Measurements from ENCODE around the gene ACTN3. TPM values are rescaled to one million over a fixed set of nuclear protein-coding genes. Genes with fewer than 3 reads are reported as not detected.
"Not testable (repeated sequence)": the region's sequence is repeated elsewhere in the genome, so short reads cannot be mapped to it uniquely, and the experiment has no call there.

ACTN3 gene
- total RNA-seq, 8 experiments from 2014 or later = 0.05 to 0.18 (median 0.10) TPM; not detected in 4

- WGBS, 10 experiments = 94 to 100% (median 100%) methylated on average over 1 to 3 of the region's 11 CpGs; no CpG with 5 or more reads in 7 of the 10 experiments
- Histone ChIP-seq H3K4me1 (replicated peaks in 1 of 2) (no peaks in the 10 kb centered on the region), H3K4me3 (no peak overlapping the region), H3K27ac (no peak overlapping the region)
- in situ Hi-C loops (cut with MboI; ENCODE audit: low pct_unique_long_range_greater_than_20kb in 2 of 9, low sequenced_read_pairs in 9 of 9, unreplicated experiment in 9 of 9) = no loop called here
- ATAC-seq (replicated peaks in 6 of 8) = peak in 2 of 8 experiments; percentile 6 to 26
Measured at GRCh38 chr11:66531841-66532240, 14.9 kb upstream of the ACTN3 start.

- Histone ChIP-seq H3K27ac (no peak overlapping the region), H3K4me3 (no peak overlapping the region), H3K4me1 (replicated peaks in 1 of 2) (no peaks in the 10 kb centered on the region)
- peak in 3 of 8 experiments; percentile 19 to 55 (median 30) for ATAC-seq (replicated peaks in 6 of 8)
- 20 to 100% (median 84%) methylated on average over 1 to 3 of the region's 6 CpGs; no CpG with 5 or more reads in 6 of the 10 experiments for WGBS, 10 experiments
- in situ Hi-C loops (cut with MboI; ENCODE audit: low pct_unique_long_range_greater_than_20kb in 2 of 9, low sequenced_read_pairs in 9 of 9, unreplicated experiment in 9 of 9) = no loop called here
Measured at GRCh38 chr11:66532784-66533183, 13.9 kb upstream of the ACTN3 start.

GRCh38 chr11:66539170-66539869 lies 7.4 kb upstream of the ACTN3 start:
- ATAC-seq (replicated peaks in 6 of 8) = peak in 2 of 8 experiments; percentile 23 to 44
- Histone ChIP-seq H3K4me1 (replicated peaks in 1 of 2) (peaks cover under 1 to 9% of the 10 kb centered on the region in 2 donors), H3K27ac (no peak overlapping the region), H3K4me3 (no peak overlapping the region)
- in situ Hi-C loops (cut with MboI; ENCODE audit: low pct_unique_long_range_greater_than_20kb in 2 of 9, low sequenced_read_pairs in 9 of 9, unreplicated experiment in 9 of 9) = no loop called here
- 40 to 91% (median 84%) methylated on average over 1 to 8 of the region's 16 CpGs; no CpG with 5 or more reads in 6 of the 10 experiments for WGBS, 10 experiments

GRCh38 chr11:66539870-66540213 lies 6.9 kb upstream of the ACTN3 start:
- in situ Hi-C loops (cut with MboI; ENCODE audit: low pct_unique_long_range_greater_than_20kb in 2 of 9, low sequenced_read_pairs in 9 of 9, unreplicated experiment in 9 of 9) = no loop called here
- H3K27ac ChIP-seq = no peak overlapping the region
- peaks cover 6 to 14% of the 10 kb centered on the region in 2 donors for H3K4me1 ChIP-seq (replicated peaks in 1 of 2)
- ATAC-seq (replicated peaks in 6 of 8) = no peak
- H3K4me3 ChIP-seq = no peak overlapping the region
- WGBS, 10 experiments = 83 to 100% (median 100%) methylated on average over 1 to 7 of the region's 10 CpGs; no CpG with 5 or more reads in 4 of the 10 experiments

- H3K4me3 ChIP-seq; ATAC-seq (replicated peaks in 6 of 8); in situ Hi-C loops (cut with MboI; ENCODE audit: low pct_unique_long_range_greater_than_20kb in 2 of 9, low sequenced_read_pairs in 9 of 9, unreplicated experiment in 9 of 9); H3K27ac ChIP-seq: not testable (repeated sequence)
- 90 to 100% (median 96%) methylated on average over 2 to 8 of the region's 8 CpGs; no CpG with 5 or more reads in 4 of the 10 experiments for WGBS, 10 experiments
- peaks cover 9 to 17% of the 10 kb centered on the region in 2 donors for H3K4me1 ChIP-seq (replicated peaks in 1 of 2)
Measured at GRCh38 chr11:66540598-66540997, 6.1 kb upstream of the ACTN3 start.

GRCh38 chr11:66541892-66542291 lies 4.8 kb upstream of the ACTN3 start:
- WGBS, 10 experiments = 25 to 100% (median 95%) methylated on average over 1 to 4 of the region's 4 CpGs; no CpG with 5 or more reads in 5 of the 10 experiments
- no peak for ATAC-seq (replicated peaks in 6 of 8)
- Histone ChIP-seq H3K4me1 (replicated peaks in 1 of 2) (peaks cover 9 to 17% of the 10 kb centered on the region in 2 donors), H3K27ac (no peak overlapping the region), H3K4me3 (no peak overlapping the region)
- in situ Hi-C loops (cut with MboI; ENCODE audit: low pct_unique_long_range_greater_than_20kb in 2 of 9, low sequenced_read_pairs in 9 of 9, unreplicated experiment in 9 of 9) = no loop called here

GRCh38 chr11:66542362-66542761 lies 4.3 kb upstream of the ACTN3 start:
- 0 to 100% (median 83%) methylated on average over 1 to 9 of the region's 10 CpGs; no CpG with 5 or more reads in 2 of the 10 experiments for WGBS, 10 experiments
- no peak for ATAC-seq (replicated peaks in 6 of 8)
- no peak overlapping the region for H3K27ac ChIP-seq
- H3K4me1 ChIP-seq (replicated peaks in 1 of 2) = peaks cover 14 to 17% of the 10 kb centered on the region in 2 donors
- H3K4me3 ChIP-seq = no peak overlapping the region
- in situ Hi-C loops (cut with MboI; ENCODE audit: low pct_unique_long_range_greater_than_20kb in 2 of 9, low sequenced_read_pairs in 9 of 9, unreplicated experiment in 9 of 9) = no loop called here

GRCh38 chr11:66543263-66544107 lies 3.2 kb upstream of the ACTN3 start:
- peaks cover 22 to 24% of the 10 kb centered on the region in 2 donors for H3K4me1 ChIP-seq (replicated peaks in 1 of 2)
- 14 to 100% (median 66%) methylated on average over 1 to 7 of the region's 26 CpGs; no CpG with 5 or more reads in 4 of the 10 experiments for WGBS, 10 experiments
- H3K27ac ChIP-seq = no peak overlapping the region
- in situ Hi-C loops (cut with MboI; ENCODE audit: low pct_unique_long_range_greater_than_20kb in 2 of 9, low sequenced_read_pairs in 9 of 9, unreplicated experiment in 9 of 9) = no loop called here
- peak in 5 of 8 experiments; percentile 2 to 22 (median 8) for ATAC-seq (replicated peaks in 6 of 8)
- H3K4me3 ChIP-seq = peak overlapping the region in 1 of 5 donors; percentile 2

- 0 to 82% (median 70%) methylated on average over 1 to 11 of the region's 14 CpGs; no CpG with 5 or more reads in 1 of the 10 experiments for WGBS, 10 experiments
- in situ Hi-C loops (cut with MboI; ENCODE audit: low pct_unique_long_range_greater_than_20kb in 2 of 9, low sequenced_read_pairs in 9 of 9, unreplicated experiment in 9 of 9); H3K27ac ChIP-seq; ATAC-seq (replicated peaks in 6 of 8): not testable (repeated sequence)
- peaks cover 23 to 29% of the 10 kb centered on the region in 2 donors for H3K4me1 ChIP-seq (replicated peaks in 1 of 2)
- H3K4me3 ChIP-seq = peak overlapping the region; percentile 49 to 71 (median 68)
Measured at GRCh38 chr11:66544952-66545351, 1.8 kb upstream of the ACTN3 start.

GRCh38 chr11:66545701-66546367 lies 869 bp upstream of the ACTN3 start, which contains the start of gene ZDHHC24:
Gene ZDHHC24, minus strand, starts transcription at chr11:66546048. Its CDS starts 45 bp downstream, at chr11:66546003.
- H3K4me3 ChIP-seq = peak within 1 kb of the TSS; percentile 49 to 71 (median 68)
- 0% methylated on average over 4 of the region's 71 CpGs; no CpG with 5 or more reads in 9 of the 10 experiments for WGBS, 10 experiments

GRCh38 chr11:66546966-66547661 lies 411 bp downstream of the ACTN3 start:
- in situ Hi-C loops (cut with MboI; ENCODE audit: low pct_unique_long_range_greater_than_20kb in 2 of 9, low sequenced_read_pairs in 9 of 9, unreplicated experiment in 9 of 9) = no loop called here
- Histone ChIP-seq H3K4me3 (no peak overlapping the region), H3K27ac (no peak overlapping the region), H3K4me1 (replicated peaks in 1 of 2) (peaks cover 23 to 29% of the 10 kb centered on the region in 2 donors)
- no peak for ATAC-seq (replicated peaks in 6 of 8)
- WGBS, 10 experiments = 10 to 67% (median 30%) methylated on average over 1 to 3 of the region's 18 CpGs; no CpG with 5 or more reads in 6 of the 10 experiments

More at GRCh38 chr11:66545701-66546367, 869 bp upstream of the ACTN3 start, which contains the start of gene ZDHHC24:
- peak; percentile 93 to 97 (median 94) for ATAC-seq (replicated peaks in 6 of 8)
- in situ Hi-C loops (cut with MboI; ENCODE audit: low pct_unique_long_range_greater_than_20kb in 2 of 9, low sequenced_read_pairs in 9 of 9, unreplicated experiment in 9 of 9) = no loop called here
- H3K27ac ChIP-seq = peak within 1 kb of the TSS; percentile 11 to 68
- peaks cover 23 to 29% of the 10 kb centered on the region in 2 donors for H3K4me1 ChIP-seq (replicated peaks in 1 of 2)

GRCh38 chr11:66547662-66548009 lies 933 bp downstream of the ACTN3 start:
- in situ Hi-C loops (cut with MboI; ENCODE audit: low pct_unique_long_range_greater_than_20kb in 2 of 9, low sequenced_read_pairs in 9 of 9, unreplicated experiment in 9 of 9) = no loop called here
- whole genome bisulfite sequencing, 10 experiments = 17 to 51% (median 20%) methylated on average over 1 to 2 of the region's 5 CpGs; no CpG with 5 or more reads in 5 of the 10 experiments
- Histone ChIP-seq H3K27ac (no peak overlapping the region), H3K4me1 (replicated peaks in 1 of 2) (peaks cover 23 to 29% of the 10 kb centered on the region in 2 donors), H3K4me3 (no peak overlapping the region)
- no peak for ATAC-seq (replicated peaks in 6 of 8)
